Measurements from ENCODE around the gene AFF3. TPM values are rescaled to one million over a fixed set of nuclear protein-coding genes. Genes with fewer than 3 reads are reported as not detected.
"Not testable (repeated sequence)": the region's sequence is repeated elsewhere in the genome, so short reads cannot be mapped to it uniquely, and the experiment has no call there.

Gene AFF3
- total and polyA plus RNA-seq, 7 experiments from 2014 or later = 3.0 to 24.1 (median 19.8) TPM

DNA sequence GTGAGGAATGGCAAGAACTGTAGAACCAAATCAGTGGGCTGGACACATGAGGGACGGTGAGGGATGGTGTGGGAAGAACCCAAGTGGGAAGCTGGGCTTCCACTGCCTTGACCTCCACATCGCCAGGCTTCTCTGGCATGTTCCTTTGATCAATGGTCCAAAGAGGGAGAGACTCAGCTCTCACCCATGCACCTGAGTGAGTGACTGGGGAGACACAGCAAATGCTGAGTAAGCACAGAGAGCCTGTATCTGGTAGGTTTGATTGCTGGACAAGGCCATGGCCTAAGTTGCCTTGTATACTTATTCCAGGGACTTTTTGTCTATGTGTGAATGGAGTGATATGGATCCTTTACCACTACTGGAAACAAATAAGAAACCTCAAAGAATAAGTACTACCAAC, 188.6 kb downstream of the AFF3 start:
- no peaks in the 10 kb centered on the region for H3K27me3 Mint-ChIP-seq
- CTCF ChIA-PET = no interaction called here
- H3K4me1 Mint-ChIP-seq = no peaks in the 10 kb centered on the region
- Histone ChIP-seq H3K9me3 (ENCODE audit: control insufficient read depth in 2 of 3, low read length in 3 of 3) (no peaks in the 10 kb centered on the region), H3K4me1 (ENCODE audit: control insufficient read depth in 2 of 2, insufficient read depth in 2 of 2, low read length in 2 of 2) (no peaks in the 10 kb centered on the region), H3K27me3 (ENCODE audit: control insufficient read depth in 2 of 2, insufficient read depth in 2 of 2, low read length in 2 of 2) (no peaks in the 10 kb centered on the region), H3K4me3 (ENCODE audit: low read length) (no peak overlapping the region), H3K36me3 (ENCODE audit: control insufficient read depth in 2 of 3, insufficient read depth in 3 of 3, low read length in 3 of 3) (no peaks in the 10 kb centered on the region), H3K27ac (ENCODE audit: low read depth, low read length) (no peak overlapping the region)
- no peak overlapping the region for H3K27ac Mint-ChIP-seq
- no peak for DNase-seq
- intact Hi-C loops (cut with micrococcal nuclease) = no loop called here
- POLR2A ChIA-PET = no interaction called here
- no peak for ATAC-seq
- H3K4me3 Mint-ChIP-seq = no peak overlapping the region
- H3K9me3 Mint-ChIP-seq = peaks cover 0 to 1% (median 0%) of the 10 kb centered on the region in 11 donors
- H3K36me3 Mint-ChIP-seq = peaks cover 0 to 23% (median 5%) of the 10 kb centered on the region in 5 donors

DNA sequence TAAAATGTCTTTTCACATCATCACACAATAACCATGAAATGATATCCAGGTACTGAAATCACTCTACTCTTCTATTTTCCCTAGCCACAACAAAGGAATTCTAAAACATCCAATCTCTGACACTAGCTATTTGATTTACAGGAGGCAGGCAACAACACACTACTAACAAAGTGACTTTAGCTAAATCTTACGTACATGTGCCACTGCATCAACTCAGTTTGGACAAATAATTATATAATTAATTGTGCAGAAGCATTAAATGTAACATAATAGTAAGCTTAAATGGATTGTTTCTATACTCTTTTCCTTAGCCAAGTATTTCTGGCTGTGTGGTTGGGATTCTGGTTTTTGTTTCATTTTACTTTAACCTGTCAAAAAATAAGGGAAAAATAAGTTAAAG, 192.4 kb downstream of the AFF3 start:
- no peaks in the 10 kb centered on the region for H3K9me3 Mint-ChIP-seq
- DNase-seq (no peak), ATAC-seq (no peak)
- Histone ChIP-seq H3K9me3 (ENCODE audit: control insufficient read depth in 2 of 3, low read length in 3 of 3) (no peaks in the 10 kb centered on the region), H3K27me3 (ENCODE audit: control insufficient read depth in 2 of 2, insufficient read depth in 2 of 2, low read length in 2 of 2) (no peaks in the 10 kb centered on the region), H3K4me1 (ENCODE audit: control insufficient read depth in 2 of 2, insufficient read depth in 2 of 2, low read length in 2 of 2) (no peaks in the 10 kb centered on the region), H3K4me3 (ENCODE audit: low read length) (no peak overlapping the region), H3K36me3 (ENCODE audit: control insufficient read depth in 2 of 3, insufficient read depth in 3 of 3, low read length in 3 of 3) (no peaks in the 10 kb centered on the region), H3K27ac (ENCODE audit: low read depth, low read length) (no peak overlapping the region)
- ChIA-PET CTCF (no interaction called here), POLR2A (no interaction called here)
- H3K4me1 Mint-ChIP-seq = no peaks in the 10 kb centered on the region
- no peaks in the 10 kb centered on the region for H3K27me3 Mint-ChIP-seq
- intact Hi-C loops (cut with micrococcal nuclease) = no loop called here
- no peak overlapping the region for H3K4me3 Mint-ChIP-seq
- H3K36me3 Mint-ChIP-seq = peaks cover 0 to 27% (median 5%) of the 10 kb centered on the region in 5 donors
- H3K27ac Mint-ChIP-seq = no peak overlapping the region

DNA sequence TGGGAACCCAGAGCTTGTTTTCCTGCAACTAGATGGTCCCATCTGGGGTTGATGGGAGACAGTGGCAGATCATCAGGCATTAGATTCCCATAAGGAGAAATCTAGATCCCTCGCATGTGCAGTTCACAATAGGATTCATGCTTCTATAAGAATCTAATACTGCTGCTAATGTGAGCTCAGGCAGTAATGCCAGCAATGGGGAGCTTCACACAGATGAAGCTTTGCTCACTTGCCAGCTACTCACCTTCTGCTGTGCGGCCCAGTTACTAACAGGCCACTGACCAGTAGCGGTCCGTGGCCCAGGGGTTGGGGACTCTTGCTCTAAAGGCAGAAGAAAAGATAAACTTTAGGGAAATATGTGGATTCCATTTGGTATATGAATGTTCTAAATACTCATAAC, 192.9 kb downstream of the AFF3 start:
- Histone ChIP-seq H3K27ac (ENCODE audit: low read depth, low read length) (no peak overlapping the region), H3K4me1 (ENCODE audit: control insufficient read depth in 2 of 2, insufficient read depth in 2 of 2, low read length in 2 of 2) (no peaks in the 10 kb centered on the region), H3K36me3 (ENCODE audit: control insufficient read depth in 2 of 3, insufficient read depth in 3 of 3, low read length in 3 of 3) (no peaks in the 10 kb centered on the region), H3K4me3 (ENCODE audit: low read length) (no peak overlapping the region), H3K27me3 (ENCODE audit: control insufficient read depth in 2 of 2, insufficient read depth in 2 of 2, low read length in 2 of 2) (no peaks in the 10 kb centered on the region), H3K9me3 (ENCODE audit: control insufficient read depth in 2 of 3, low read length in 3 of 3) (no peaks in the 10 kb centered on the region)
- Mint-ChIP-seq H3K27ac (no peak overlapping the region), H3K4me1 (no peaks in the 10 kb centered on the region), H3K9me3 (no peaks in the 10 kb centered on the region), H3K36me3 (peaks cover 0 to 28% (median 5%) of the 10 kb centered on the region in 5 donors), H3K4me3 (no peak overlapping the region), H3K27me3 (no peaks in the 10 kb centered on the region)
- intact Hi-C loops (cut with micrococcal nuclease) = no loop called here
- CTCF ChIA-PET = no interaction called here
- ATAC-seq (no peak), DNase-seq (no peak)
- POLR2A ChIA-PET = no interaction called here

DNA sequence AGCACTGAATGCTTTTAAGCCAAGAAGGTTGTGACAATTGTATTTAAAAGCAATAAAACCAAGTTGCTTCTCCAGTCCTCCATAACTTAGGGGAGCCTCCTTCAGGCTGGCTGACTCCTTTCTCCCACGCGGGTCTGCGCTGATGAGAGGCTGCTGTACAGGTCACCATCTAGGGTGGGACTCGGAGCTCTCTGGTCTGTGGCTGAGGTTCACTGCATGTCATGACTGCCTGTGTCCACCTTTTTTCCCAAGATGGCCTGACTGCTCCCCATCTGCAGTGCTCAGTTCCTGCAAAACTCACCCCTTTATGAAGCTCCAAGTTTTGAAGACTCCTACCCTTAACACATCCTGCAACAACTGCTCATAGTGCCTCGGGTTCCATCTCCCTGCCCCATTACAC, 194.4 kb downstream of the AFF3 start:
- ChIA-PET CTCF (no interaction called here), POLR2A (no interaction called here)
- no peak overlapping the region for H3K4me3 ChIP-seq (ENCODE audit: low read length)
- no peaks in the 10 kb centered on the region for H3K27me3 ChIP-seq (ENCODE audit: control insufficient read depth in 2 of 2, insufficient read depth in 2 of 2, low read length in 2 of 2)
- Mint-ChIP-seq H3K9me3 (peaks cover 0 to 4% (median 0%) of the 10 kb centered on the region in 11 donors), H3K4me1 (no peaks in the 10 kb centered on the region), H3K27ac (no peak overlapping the region), H3K4me3 (no peak overlapping the region), H3K27me3 (no peaks in the 10 kb centered on the region), H3K36me3 (peaks cover 0 to 21% (median 6%) of the 10 kb centered on the region in 5 donors)
- H3K4me1 ChIP-seq (ENCODE audit: control insufficient read depth in 2 of 2, insufficient read depth in 2 of 2, low read length in 2 of 2) = no peaks in the 10 kb centered on the region
- DNase-seq = no peak
- no peak for ATAC-seq
- no peaks in the 10 kb centered on the region for H3K36me3 ChIP-seq (ENCODE audit: control insufficient read depth in 2 of 3, insufficient read depth in 3 of 3, low read length in 3 of 3)
- intact Hi-C loops (cut with micrococcal nuclease) = no loop called here
- H3K9me3 ChIP-seq (ENCODE audit: control insufficient read depth in 2 of 3, low read length in 3 of 3) = no peaks in the 10 kb centered on the region
- H3K27ac ChIP-seq (ENCODE audit: low read depth, low read length) = no peak overlapping the region

DNA sequence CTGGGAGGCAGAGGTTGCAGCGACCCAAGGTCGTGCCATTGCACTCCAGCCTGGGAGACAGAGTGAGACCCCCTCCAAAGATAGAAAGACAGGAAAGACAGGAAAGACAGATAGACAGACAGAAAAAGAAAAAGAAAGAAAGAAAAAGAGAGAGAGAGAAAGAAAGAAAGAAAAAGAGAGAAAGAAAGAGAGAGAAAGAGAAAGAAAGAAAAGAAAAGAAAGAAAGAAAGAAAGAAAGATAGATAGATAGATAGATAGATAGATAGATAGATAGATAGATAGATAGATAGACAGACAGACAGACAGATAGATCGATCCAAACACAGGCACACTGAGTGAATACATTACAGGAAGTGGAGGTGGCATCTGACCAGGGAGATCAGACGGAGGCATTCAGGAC, 195.0 kb downstream of the AFF3 start:
- H3K4me1 Mint-ChIP-seq; ATAC-seq; H3K4me1 ChIP-seq (ENCODE audit: control insufficient read depth in 2 of 2, insufficient read depth in 2 of 2, low read length in 2 of 2); CTCF ChIA-PET; H3K27me3 ChIP-seq (ENCODE audit: control insufficient read depth in 2 of 2, insufficient read depth in 2 of 2, low read length in 2 of 2); intact Hi-C loops (cut with micrococcal nuclease); H3K9me3 ChIP-seq (ENCODE audit: control insufficient read depth in 2 of 3, low read length in 3 of 3); H3K27me3 Mint-ChIP-seq; H3K9me3 Mint-ChIP-seq; H3K27ac Mint-ChIP-seq; DNase-seq; POLR2A ChIA-PET; H3K36me3 ChIP-seq (ENCODE audit: control insufficient read depth in 2 of 3, insufficient read depth in 3 of 3, low read length in 3 of 3); H3K4me3 Mint-ChIP-seq; H3K4me3 ChIP-seq (ENCODE audit: low read length); H3K27ac ChIP-seq (ENCODE audit: low read depth, low read length): not testable (repeated sequence)
- H3K36me3 Mint-ChIP-seq = peaks cover 0 to 21% (median 8%) of the 10 kb centered on the region in 5 donors

DNA sequence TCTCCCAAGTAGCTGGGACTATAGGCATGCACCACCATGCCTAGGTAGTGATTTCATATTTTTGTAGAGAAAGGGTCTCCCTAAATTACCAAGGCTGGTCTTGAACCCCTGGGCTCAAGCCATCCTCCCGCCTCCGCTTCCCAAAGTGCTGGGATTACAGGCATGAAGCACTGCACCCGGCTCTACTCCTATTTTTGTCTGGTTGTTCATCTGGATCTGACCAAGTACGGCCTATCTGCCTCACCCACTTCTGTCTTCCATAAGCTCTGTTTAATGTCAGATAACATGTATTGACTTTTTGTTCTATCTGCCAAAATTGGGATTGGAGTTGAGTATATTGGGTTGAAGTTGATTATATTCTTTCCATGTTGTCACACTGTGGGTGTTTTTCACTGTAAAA, 198.4 kb downstream of the AFF3 start:
- CTCF ChIA-PET = no interaction called here
- H3K9me3 ChIP-seq (ENCODE audit: control insufficient read depth in 2 of 3, low read length in 3 of 3) = no peaks in the 10 kb centered on the region
- no peaks in the 10 kb centered on the region for H3K36me3 ChIP-seq (ENCODE audit: control insufficient read depth in 2 of 3, insufficient read depth in 3 of 3, low read length in 3 of 3)
- no peak overlapping the region for H3K27ac ChIP-seq (ENCODE audit: low read depth, low read length)
- Mint-ChIP-seq H3K27me3 (no peaks in the 10 kb centered on the region), H3K4me1 (no peaks in the 10 kb centered on the region), H3K36me3 (peaks cover 0 to 21% (median 7%) of the 10 kb centered on the region in 5 donors), H3K4me3 (no peak overlapping the region), H3K9me3 (peaks cover 0 to 4% (median 0%) of the 10 kb centered on the region in 11 donors), H3K27ac (no peak overlapping the region)
- no peak overlapping the region for H3K4me3 ChIP-seq (ENCODE audit: low read length)
- no peaks in the 10 kb centered on the region for H3K4me1 ChIP-seq (ENCODE audit: control insufficient read depth in 2 of 2, insufficient read depth in 2 of 2, low read length in 2 of 2)
- POLR2A ChIA-PET = interaction anchor here (0.7 kb wide), 1 partner anchor 37 kb away, joined by 3 read pairs; no protein-coding TSS in a partner anchor
- no peaks in the 10 kb centered on the region for H3K27me3 ChIP-seq (ENCODE audit: control insufficient read depth in 2 of 2, insufficient read depth in 2 of 2, low read length in 2 of 2)
- intact Hi-C loops (cut with micrococcal nuclease) = no loop called here
- ATAC-seq = no peak
- no peak for DNase-seq

DNA sequence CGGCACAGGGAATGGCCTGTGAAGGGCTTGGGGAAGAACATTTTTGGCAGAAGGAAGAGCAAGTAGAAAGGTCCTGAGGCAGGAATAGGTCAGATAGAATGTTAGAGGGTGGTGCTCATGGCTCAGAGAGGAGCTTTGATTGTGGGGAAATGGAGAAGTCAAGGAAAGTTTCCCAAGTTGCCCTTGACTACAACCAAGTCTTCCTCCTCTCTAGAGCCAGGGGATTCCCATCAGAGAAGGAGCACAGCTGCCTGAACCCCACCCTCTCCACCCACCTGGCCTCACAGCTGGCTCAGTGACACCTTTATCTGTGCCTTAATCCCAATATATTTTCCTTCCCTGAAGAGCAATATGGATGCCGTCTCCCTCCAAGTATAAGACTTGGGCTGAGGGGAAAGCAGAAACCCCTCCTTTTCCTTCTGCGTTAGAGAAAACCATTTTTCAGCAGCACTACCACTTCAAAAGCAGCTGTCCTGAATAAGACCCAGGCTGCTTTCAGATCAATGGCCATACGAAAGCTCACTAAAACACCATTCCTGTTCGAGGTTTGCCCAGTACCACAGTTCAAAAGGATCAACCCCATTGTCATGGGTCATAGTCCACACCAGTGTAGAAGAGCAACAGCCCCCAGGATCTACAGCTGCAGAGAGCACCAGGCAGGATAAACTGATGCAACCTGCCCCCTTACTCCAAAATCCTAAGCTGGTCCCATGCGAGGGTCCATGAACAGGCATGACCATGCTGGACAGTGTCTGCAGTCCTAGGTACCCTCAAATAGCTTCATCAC, 199.6 kb downstream of the AFF3 start:
- POLR2A ChIA-PET = no interaction called here
- no peaks in the 10 kb centered on the region for H3K36me3 ChIP-seq (ENCODE audit: control insufficient read depth in 2 of 3, insufficient read depth in 3 of 3, low read length in 3 of 3)

More for the DNA sequence above, 199.6 kb downstream of the AFF3 start:
- ATAC-seq (no peak), DNase-seq (no peak)
- Mint-ChIP-seq H3K4me3 (no peak overlapping the region), H3K36me3 (peaks cover 0 to 21% (median 7%) of the 10 kb centered on the region in 5 donors), H3K27ac (no peak overlapping the region), H3K9me3 (peaks cover 0 to 4% (median 0%) of the 10 kb centered on the region in 11 donors), H3K4me1 (no peaks in the 10 kb centered on the region), H3K27me3 (no peaks in the 10 kb centered on the region)
- H3K27me3 ChIP-seq (ENCODE audit: control insufficient read depth in 2 of 2, insufficient read depth in 2 of 2, low read length in 2 of 2) = no peaks in the 10 kb centered on the region
- H3K27ac ChIP-seq (ENCODE audit: low read depth, low read length) = no peak overlapping the region
- no peaks in the 10 kb centered on the region for H3K9me3 ChIP-seq (ENCODE audit: control insufficient read depth in 2 of 3, low read length in 3 of 3)
- CTCF ChIA-PET = no interaction called here
- no peak overlapping the region for H3K4me3 ChIP-seq (ENCODE audit: low read length)
- intact Hi-C loops (cut with micrococcal nuclease) = no loop called here
- H3K4me1 ChIP-seq (ENCODE audit: control insufficient read depth in 2 of 2, insufficient read depth in 2 of 2, low read length in 2 of 2) = no peaks in the 10 kb centered on the region
